Liver (tissue), 3 donors: ENCODE results near the gene TMTC4.

ENCODE experiments used
- CTCF ChIP-seq: fragments of 150-350 bp; IDR thresholded peaks from 2 replicates; pipeline ENCODE4 v1.5.1; 2017; ENCODE audit warnings: improper control_type of control experiment, low read depth, low read length; ENCODE audit not compliant: missing input control
- EGR1 ChIP-seq, 2 donors: IDR thresholded peaks; 2 replicates each; pipeline ENCODE4 v1.6.1; 2016 to 2018; ENCODE audit warnings: antibody characterized with exemption in 2 of 2, low read depth in 2 of 2
- FOXA1 ChIP-seq: IDR thresholded peaks from 2 replicates; pipeline ENCODE4 v1.6.1; 2016; ENCODE audit warnings: antibody characterized with exemption
- GABPA ChIP-seq, 2 donors: IDR thresholded peaks in 1 of 2; conservative IDR thresholded peaks in 1 of 2; 2 replicates each; pipeline ENCODE4 v1.6.1; 2016; ENCODE audit warnings: antibody characterized with exemption in 2 of 2, mild to moderate bottlenecking in 1 of 2, moderate library complexity in 1 of 2
- RXRA ChIP-seq, 2 donors: IDR thresholded peaks; 2 replicates each; pipeline ENCODE4 v1.6.1; 2017 to 2018; ENCODE audit warnings: antibody characterized with exemption in 2 of 2, mild to moderate bottlenecking in 1 of 2
- SP1 ChIP-seq: IDR thresholded peaks from 2 replicates; pipeline ENCODE4 v1.6.1; 2018; ENCODE audit warnings: antibody characterized with exemption, mild to moderate bottlenecking
- TAF1 ChIP-seq: conservative IDR thresholded peaks from 2 replicates; pipeline ENCODE4 v1.6.1; 2016; ENCODE audit warnings: antibody characterized with exemption, mild to moderate bottlenecking
- TF ChIP-seq, protein P1 (sequence below): IDR thresholded peaks from 2 replicates; pipeline ENCODE4 v1.6.1; 2016; ENCODE audit warnings: antibody characterized with exemption
- donor health status: healthy.
- donor health status: healthy.

- TF ChIP-seq CTCF = no peak
- no peak for TF ChIP-seq EGR1 (IDR thresholded peaks at IDR 0.05; ENCODE audit: low read depth in 2 of 2)
- no peak for TF ChIP-seq GABPA (IDR thresholded peaks at IDR 0.05 in 1 of 2, conservative IDR thresholded peaks at IDR 0.05 in 1 of 2)
- no peak for TF ChIP-seq FOXA1
- TF ChIP-seq RXRA (IDR thresholded peaks at IDR 0.05) = no peak
- TF ChIP-seq, protein P1, sequence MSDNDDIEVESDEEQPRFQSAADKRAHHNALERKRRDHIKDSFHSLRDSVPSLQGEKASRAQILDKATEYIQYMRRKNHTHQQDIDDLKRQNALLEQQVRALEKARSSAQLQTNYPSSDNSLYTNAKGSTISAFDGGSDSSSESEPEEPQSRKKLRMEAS = no peak
- no peak for TF ChIP-seq SP1
- no peak for TF ChIP-seq TAF1
These were observed 77.3 kb downstream of the TMTC4 start for GRCh38 chr13:100597253-100597652.
